Fibroblast of mammary gland (primary cell): Measurements from ENCODE around the gene PBX1.

ENCODE experiments used
- DNase-seq: peaks from one replicate; pipeline ENCODE4 v3.0.0-alpha.2; 2010; ENCODE audit warnings: low read depth
- H3K4me3 ChIP-seq: 2 replicates; pipeline ENCODE4 v1.5.1; 2011; ENCODE audit warnings: low read depth, mild to moderate bottlenecking, low read length, moderate library complexity; ENCODE audit not compliant: control insufficient read depth
- TF ChIP-seq, protein P1 (sequence below): conservative IDR thresholded peaks from 2 replicates; pipeline ENCODE4 v1.5.1; 2011; ENCODE audit warnings: low read depth, low read length, inconsistent platforms; ENCODE audit not compliant: control insufficient read depth, insufficient read depth

PBX1 gene

DNA sequence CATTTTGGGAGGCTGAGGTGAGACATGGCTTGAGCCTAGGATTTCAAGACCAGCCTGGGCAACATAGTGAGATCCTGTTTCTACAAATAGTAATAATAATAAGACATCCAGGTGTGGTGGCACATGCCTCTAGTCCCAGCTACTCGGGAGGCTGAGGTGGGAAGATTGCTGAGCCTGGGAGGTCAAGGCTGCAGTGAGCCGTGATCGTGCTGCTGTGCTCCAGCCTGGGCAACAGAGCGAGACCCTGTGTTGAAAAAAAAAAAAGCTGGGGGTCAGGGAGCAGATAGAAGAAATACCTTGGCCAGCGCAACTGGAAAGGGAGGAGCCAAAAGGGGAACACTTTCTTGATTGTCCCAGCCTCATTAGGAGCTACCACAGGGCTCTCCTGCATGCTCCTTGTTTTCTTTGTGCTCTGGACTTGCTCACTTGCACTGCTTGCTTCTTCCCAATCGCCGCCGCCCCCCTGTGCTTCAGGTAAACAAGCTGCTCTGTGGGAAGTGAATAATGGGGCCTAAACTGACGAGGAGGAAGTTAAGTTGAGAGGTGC lies 31.1 kb downstream of the PBX1 start:
- TF ChIP-seq, protein P1, sequence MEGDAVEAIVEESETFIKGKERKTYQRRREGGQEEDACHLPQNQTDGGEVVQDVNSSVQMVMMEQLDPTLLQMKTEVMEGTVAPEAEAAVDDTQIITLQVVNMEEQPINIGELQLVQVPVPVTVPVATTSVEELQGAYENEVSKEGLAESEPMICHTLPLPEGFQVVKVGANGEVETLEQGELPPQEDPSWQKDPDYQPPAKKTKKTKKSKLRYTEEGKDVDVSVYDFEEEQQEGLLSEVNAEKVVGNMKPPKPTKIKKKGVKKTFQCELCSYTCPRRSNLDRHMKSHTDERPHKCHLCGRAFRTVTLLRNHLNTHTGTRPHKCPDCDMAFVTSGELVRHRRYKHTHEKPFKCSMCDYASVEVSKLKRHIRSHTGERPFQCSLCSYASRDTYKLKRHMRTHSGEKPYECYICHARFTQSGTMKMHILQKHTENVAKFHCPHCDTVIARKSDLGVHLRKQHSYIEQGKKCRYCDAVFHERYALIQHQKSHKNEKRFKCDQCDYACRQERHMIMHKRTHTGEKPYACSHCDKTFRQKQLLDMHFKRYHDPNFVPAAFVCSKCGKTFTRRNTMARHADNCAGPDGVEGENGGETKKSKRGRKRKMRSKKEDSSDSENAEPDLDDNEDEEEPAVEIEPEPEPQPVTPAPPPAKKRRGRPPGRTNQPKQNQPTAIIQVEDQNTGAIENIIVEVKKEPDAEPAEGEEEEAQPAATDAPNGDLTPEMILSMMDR: no peak
- DNase-seq: no peak
- no peak overlapping the region for H3K4me3 ChIP-seq

- TF ChIP-seq, protein P1: no peak
- DNase-seq: no peak
- no peak overlapping the region for H3K4me3 ChIP-seq
Observed at GRCh38 chr1:164590592-164590991, 31.6 kb downstream of the PBX1 start.

DNA sequence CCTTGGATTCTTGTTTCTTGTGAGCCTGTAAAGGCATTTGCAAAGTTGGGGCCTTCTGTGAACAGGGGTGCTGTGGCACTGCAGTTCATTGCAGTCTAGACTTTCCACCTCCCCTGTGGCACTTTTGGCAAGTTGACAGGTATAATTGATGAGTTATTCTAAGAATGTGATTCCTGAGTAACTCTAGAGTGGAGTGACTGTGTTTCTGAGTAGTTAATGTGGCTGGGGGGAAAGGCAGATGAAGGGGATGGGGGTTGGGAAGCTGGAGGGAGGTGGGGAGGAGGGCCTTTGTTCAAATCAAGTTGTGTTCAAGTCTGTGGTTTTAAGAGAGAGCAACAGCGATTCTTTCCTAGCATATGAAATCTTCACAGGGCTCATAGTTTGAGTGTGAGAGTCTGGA lies 32.9 kb downstream of the PBX1 start:
- TF ChIP-seq, protein P1: no peak
- peak; percentile 35 for DNase-seq
- no peak overlapping the region for H3K4me3 ChIP-seq

GRCh38 chr1:164592634-164593033 lies 33.6 kb downstream of the PBX1 start:
- TF ChIP-seq, protein P1: no peak
- H3K4me3 ChIP-seq: no peak overlapping the region
- DNase-seq: no peak

DNA sequence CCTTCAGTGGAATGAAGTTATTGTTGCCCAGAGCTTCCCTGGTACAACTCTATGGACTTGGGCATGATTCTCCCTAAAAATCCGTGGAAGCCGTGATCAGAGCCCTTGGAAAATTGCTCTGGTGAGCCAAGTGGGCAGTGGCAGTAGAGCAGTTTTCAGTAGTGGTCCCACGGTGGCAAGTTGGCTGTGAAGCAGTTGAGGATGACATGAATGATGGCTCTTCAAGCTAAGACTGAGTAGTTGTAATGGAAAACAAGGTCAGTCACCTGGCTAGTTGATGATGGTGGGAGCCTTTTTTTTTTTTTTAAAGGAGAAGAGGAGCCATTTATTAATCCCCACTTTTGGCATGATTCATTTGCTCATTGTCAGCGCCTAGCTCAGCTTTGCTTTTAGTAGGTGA lies 36.2 kb downstream of the PBX1 start:
- TF ChIP-seq, protein P1: no peak
- no peak for DNase-seq
- H3K4me3 ChIP-seq: no peak overlapping the region

DNA sequence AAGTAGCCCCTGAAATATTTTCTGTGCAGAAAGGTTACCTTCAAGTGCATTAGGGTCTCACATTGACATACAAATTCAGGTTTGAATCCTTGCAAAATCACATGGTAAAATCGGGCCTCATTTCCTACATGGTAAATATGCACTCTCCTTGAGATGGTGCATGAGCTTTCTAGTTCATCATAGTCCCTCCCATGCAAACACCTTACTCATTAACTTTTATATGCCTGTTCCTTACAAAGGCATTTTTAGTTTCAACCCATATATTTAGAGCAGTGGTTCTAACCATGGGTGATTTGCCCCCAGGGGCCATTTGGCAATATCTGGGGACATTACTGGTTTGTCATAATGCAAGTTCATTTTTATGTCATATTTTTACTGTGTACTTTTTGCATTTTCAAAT lies 37.2 kb downstream of the PBX1 start:
- H3K4me3 ChIP-seq: no peak overlapping the region
- DNase-seq: no peak
- TF ChIP-seq, protein P1: no peak

- no peak for DNase-seq
- TF ChIP-seq, protein P1: no peak
Observed at GRCh38 chr1:164598719-164599118, 39.7 kb downstream of the PBX1 start.

More at GRCh38 chr1:164598719-164599118, 39.7 kb downstream of the PBX1 start:
- H3K4me3 ChIP-seq: no peak overlapping the region
